GM12875 (cell line): Measurements from ENCODE around the gene SHB.
"Not testable (repeated sequence)": the region's sequence is repeated elsewhere in the genome, so short reads cannot be mapped to it uniquely, and the experiment has no call there.

Source experiments
- H3K4me3 ChIP-seq: one replicate; pipeline ENCODE4 v1.5.1; 2011; ENCODE audit warnings: low read depth, low read length, control low read depth
- CTCF ChIP-seq: IDR thresholded peaks from 2 replicates; pipeline ENCODE4 v1.5.1; 2011; ENCODE audit warnings: low read depth, mild to moderate bottlenecking, control low read depth, inconsistent platforms, low read length, moderate library complexity, borderline replicate concordance; ENCODE audit not compliant: insufficient read depth

SHB gene

GRCh38 chr9:38047301-38048251 is 21.5 kb downstream of the SHB start:
- H3K4me3 ChIP-seq = no peak overlapping the region

GRCh38 chr9:38046661-38047300 is 22.2 kb downstream of the SHB start:
- no peak for TF ChIP-seq CTCF
- no peak overlapping the region for H3K4me3 ChIP-seq

More at GRCh38 chr9:38047301-38048251, 21.5 kb downstream of the SHB start:
- no peak for TF ChIP-seq CTCF

- not testable (repeated sequence) for H3K4me3 ChIP-seq
Observed at GRCh38 chr9:38045939-38046338, 23.1 kb downstream of the SHB start.

GRCh38 chr9:38044706-38045105 is 24.3 kb downstream of the SHB start:
- no peak for TF ChIP-seq CTCF

GRCh38 chr9:38043931-38044623 is 24.9 kb downstream of the SHB start:
- no peak for TF ChIP-seq CTCF
- H3K4me3 ChIP-seq = no peak overlapping the region

More at GRCh38 chr9:38044706-38045105, 24.3 kb downstream of the SHB start:
- no peak overlapping the region for H3K4me3 ChIP-seq

- TF ChIP-seq CTCF = no peak
- H3K4me3 ChIP-seq = no peak overlapping the region
Observed at GRCh38 chr9:38042626-38043357, 26.2 kb downstream of the SHB start.
